HG03196 (cell line): Measurements from ENCODE around the gene TIMM44.
"Not testable (repeated sequence)": the region's sequence is repeated elsewhere in the genome, so short reads cannot be mapped to it uniquely, and the experiment has no call there.

Experiments
- ATAC-seq: cut with Tn5 transposase; IDR thresholded peaks from one replicate; pipeline ENCODE4 v1.9.1; 2021; ENCODE audit not compliant: unreplicated experiment

Gene TIMM44

DNA sequence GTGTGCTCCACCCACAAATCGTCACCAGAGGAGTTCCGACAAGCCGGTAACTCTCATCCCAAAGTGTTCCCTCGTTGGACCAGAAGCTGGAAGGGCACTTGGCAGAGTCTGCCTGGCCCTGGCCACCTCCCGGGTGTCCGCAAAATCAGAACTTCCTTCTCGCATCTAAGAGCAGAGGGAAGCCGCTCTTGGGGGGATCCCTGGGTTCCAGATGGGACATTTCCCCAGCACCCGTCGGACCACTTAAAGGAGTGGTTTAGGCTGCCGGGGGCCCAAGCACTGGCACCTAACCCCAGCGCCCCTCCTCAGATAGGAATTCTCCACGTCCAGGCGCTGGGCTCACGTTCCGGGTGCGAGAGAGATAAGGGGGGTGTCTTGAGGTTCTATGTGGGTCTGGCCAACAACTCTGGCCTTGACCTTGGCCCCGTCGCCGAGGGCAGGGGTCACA, 40.6 kb downstream of the TIMM44 start:
- ATAC-seq, result no peak

- ATAC-seq, result no peak
Observed at GRCh38 chr19:7901337-7901736, 42.1 kb downstream of the TIMM44 start.

GRCh38 chr19:7900931-7901330, 42.5 kb downstream of the TIMM44 start:
- ATAC-seq, result no peak

DNA sequence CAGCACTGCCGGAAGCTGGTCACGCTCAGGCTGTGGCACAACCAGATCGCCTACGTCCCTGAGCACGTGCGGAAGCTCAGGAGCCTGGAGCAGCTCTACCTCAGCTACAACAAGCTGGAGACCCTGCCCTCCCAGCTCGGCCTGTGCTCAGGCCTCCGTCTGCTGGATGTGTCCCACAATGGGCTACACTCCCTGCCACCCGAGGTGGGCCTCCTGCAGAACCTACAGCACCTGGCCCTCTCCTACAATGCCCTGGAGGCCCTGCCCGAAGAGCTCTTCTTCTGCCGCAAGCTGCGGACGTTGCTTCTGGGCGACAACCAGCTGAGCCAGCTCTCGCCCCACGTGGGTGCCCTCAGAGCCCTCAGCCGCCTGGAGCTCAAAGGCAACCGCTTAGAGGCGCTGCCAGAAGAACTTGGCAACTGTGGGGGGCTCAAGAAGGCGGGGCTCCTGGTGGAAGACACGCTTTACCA, 43.0 kb downstream of the TIMM44 start:
- ATAC-seq, result no peak

- ATAC-seq, result no peak
Observed at GRCh38 chr19:7899751-7900378, 43.6 kb downstream of the TIMM44 start.

DNA sequence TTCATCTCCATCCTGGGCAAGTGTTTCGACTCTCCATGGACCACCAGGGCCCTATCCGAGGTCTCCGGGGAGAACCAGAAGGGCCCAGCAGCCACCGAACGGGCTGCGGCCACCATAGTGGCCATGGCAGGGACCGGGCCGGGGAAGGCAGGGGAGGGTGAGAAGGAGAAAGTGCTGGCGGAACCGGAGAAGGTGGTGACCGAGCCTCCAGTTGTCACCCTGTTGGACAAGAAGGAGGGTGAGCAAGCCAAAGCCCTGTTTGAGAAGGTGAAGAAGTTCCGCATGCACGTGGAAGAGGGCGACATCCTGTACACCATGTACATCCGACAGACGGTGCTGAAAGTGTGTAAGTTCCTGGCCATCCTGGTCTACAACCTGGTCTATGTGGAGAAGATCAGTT, 44.5 kb downstream of the TIMM44 start:
- no peak for ATAC-seq

GRCh38 chr19:7897292-7897691, 46.2 kb downstream of the TIMM44 start:
- ATAC-seq, result no peak

DNA sequence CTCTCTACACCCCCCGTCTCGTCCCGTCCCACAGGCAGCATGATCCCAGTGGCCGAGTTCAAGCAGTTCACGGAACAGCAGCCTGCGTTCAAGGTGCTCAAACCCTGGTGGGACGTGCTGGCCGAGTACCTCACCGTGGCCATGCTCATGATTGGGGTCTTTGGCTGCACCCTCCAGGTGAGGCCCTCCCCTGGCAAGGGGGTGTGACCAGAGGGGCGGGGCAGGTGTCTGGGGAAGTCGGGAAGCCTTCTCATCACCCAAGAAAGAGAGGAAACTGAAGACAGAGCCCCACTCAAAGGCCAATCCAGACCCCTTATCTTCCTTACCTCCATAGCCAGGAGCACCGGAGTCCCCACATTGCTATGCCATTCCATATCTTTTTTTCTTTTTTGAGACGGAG, 47.9 kb downstream of the TIMM44 start:
- ATAC-seq, result no peak

- no peak for ATAC-seq
Observed at GRCh38 chr19:7894612-7895309, 48.7 kb downstream of the TIMM44 start.

DNA sequence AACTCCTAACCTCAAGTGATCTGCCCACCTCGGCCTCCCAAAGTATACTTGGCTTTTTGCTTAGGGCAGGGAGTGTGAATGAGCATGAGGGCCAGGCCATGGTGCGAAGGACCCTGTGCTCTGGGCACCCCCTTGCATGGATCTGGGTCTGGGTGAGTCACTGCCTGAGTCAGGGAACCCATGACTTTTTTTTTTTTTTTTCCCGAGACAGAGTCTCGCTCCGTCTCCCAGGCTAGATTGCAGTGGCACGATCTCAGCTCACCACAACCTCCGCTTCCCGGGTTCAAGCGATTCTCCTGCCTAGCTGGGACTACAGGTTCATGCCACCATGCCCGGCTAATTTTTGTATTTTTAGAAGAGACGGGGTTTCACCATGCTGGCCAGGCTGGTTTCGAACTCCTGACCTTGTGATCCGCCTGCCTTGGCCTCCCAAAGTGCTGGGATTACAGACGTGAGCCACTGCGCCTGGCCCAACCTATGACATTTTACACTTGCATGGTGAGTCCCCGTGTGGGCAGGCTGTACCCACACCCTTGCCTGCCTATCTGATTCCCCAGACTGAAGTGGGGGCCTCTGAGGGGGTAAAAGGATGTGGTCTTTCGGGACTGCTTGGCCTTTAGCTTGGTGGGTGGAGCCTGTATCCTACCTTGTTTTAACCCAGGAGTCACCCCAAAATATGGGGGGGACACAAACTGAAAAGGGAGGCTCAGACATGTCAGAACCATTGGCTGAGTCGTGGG, 49.9 kb downstream of the TIMM44 start:
- not testable (repeated sequence) for ATAC-seq

GRCh38 chr19:7888826-7889217, 54.6 kb downstream of the TIMM44 start:
- no peak for ATAC-seq

GRCh38 chr19:7888145-7888825, 55.2 kb downstream of the TIMM44 start, which contains the start of gene LRRC8E:
Gene LRRC8E, plus strand, starts transcription at chr19:7888510. Its CDS starts 7,094 bp downstream, at chr19:7895604.
- no peak for ATAC-seq

- no peak for ATAC-seq
Observed at GRCh38 chr19:7887408-7888144, 55.9 kb downstream of the TIMM44 start.

- ATAC-seq, result no peak
Observed at GRCh38 chr19:7885818-7886217, 57.6 kb downstream of the TIMM44 start.

DNA sequence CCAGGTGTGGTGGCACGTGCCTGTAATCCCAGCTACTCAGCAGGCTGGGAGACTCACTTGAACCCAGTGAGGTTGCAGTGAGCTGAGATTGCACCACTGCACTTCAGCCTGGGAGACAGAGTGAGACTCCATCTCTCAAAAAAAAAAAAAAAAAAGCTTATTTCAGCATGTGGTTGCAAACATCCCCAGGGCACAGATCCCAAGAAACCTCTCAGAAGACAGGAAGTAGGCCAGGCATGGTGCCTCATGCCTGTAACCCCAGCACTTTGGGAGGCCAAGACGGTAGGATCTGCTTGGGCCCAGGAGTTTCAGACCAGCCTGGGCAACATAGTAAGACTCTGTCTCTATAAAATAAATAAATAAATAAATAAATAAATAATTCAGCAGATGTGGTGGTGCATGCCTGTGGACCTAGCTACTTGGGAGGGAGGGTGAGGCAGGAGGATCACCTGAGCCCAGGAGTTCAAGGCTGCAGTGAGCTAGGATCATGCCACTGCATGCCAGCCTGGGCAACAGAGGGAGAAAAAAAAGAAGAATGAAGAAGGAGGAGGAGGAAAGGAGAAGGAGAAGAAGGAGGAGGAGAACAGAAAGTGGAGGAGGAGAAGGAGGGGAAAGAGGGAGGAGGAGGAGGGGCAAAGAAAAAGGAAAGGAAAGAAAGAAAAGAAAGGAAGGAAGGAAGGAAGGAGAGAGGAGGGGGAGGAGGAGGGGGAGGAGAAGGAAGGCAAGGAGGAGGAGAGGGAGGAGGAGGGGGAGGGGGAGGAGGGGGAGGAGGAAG, 59.5 kb downstream of the TIMM44 start:
- no peak for ATAC-seq

GRCh38 chr19:7883105-7883504, 60.4 kb downstream of the TIMM44 start:
- no peak for ATAC-seq

- ATAC-seq, result no peak
Observed at GRCh38 chr19:7881910-7882309, 61.6 kb downstream of the TIMM44 start.

DNA sequence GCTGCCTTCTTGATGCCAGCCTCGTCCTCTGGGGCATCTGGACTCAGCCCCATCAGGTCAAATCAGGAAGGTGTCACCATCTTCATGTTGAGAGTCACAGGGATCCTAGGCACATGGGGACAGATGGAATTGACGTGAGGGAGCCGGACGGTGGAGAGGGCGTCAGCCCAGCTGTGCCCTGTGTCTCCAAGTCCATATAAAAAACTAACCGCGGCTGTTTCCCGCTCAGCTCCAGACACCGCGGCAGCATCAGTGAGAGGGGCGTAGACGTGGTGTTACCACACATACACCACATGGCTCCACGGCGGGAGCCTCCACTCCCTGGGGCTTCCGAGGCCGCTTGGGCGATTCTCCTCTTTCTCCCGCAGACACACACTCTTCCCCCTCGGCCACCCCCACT, 63.6 kb downstream of the TIMM44 start:
- no peak for ATAC-seq

- no peak for ATAC-seq
Observed at GRCh38 chr19:7879111-7879807, 64.2 kb downstream of the TIMM44 start.
